Glutamatergic neuron (in vitro differentiated cells): ENCODE measurements around the gene TRAPPC4. TPM values are rescaled to one million over a fixed set of nuclear protein-coding genes. Genes with fewer than 3 reads are reported as not detected.
"Not testable (repeated sequence)": the region's sequence is repeated elsewhere in the genome, so short reads cannot be mapped to it uniquely, and the experiment has no call there.

Source experiments
- DNase-seq: peaks from one replicate; pipeline ENCODE4 v3.0.0; 2022
- H3K27ac Mint-ChIP-seq: one replicate; pipeline ENCODE4 v1.8.0; 2020; ENCODE audit warnings: mild to moderate bottlenecking, mixed read lengths, inconsistent platforms; ENCODE audit not compliant: unreplicated experiment
- H3K27me3 Mint-ChIP-seq: one replicate; pipeline ENCODE4 v1.8.0; 2020; ENCODE audit warnings: mild to moderate bottlenecking, moderate library complexity, mixed read lengths, inconsistent platforms; ENCODE audit not compliant: unreplicated experiment
- H3K36me3 Mint-ChIP-seq: one replicate; pipeline ENCODE4 v1.8.0; 2020; ENCODE audit warnings: mild to moderate bottlenecking, mixed read lengths, inconsistent platforms; ENCODE audit not compliant: unreplicated experiment
- H3K4me1 Mint-ChIP-seq: one replicate; pipeline ENCODE4 v1.8.0; 2020; ENCODE audit warnings: mild to moderate bottlenecking, low read depth, mixed read lengths, inconsistent platforms; ENCODE audit not compliant: unreplicated experiment
- H3K4me3 Mint-ChIP-seq: one replicate; pipeline ENCODE4 v1.8.0; 2020; ENCODE audit warnings: mild to moderate bottlenecking, mixed read lengths, inconsistent platforms; ENCODE audit not compliant: unreplicated experiment
- H3K9me3 Mint-ChIP-seq: one replicate; pipeline ENCODE4 v1.8.0; 2020; ENCODE audit warnings: mild to moderate bottlenecking, moderate library complexity, mixed read lengths, inconsistent platforms; ENCODE audit not compliant: unreplicated experiment
- CTCF ChIP-seq: fragments of 200-600 bp; sonication (generic); IDR thresholded peaks from one replicate; pipeline ENCODE4 v1.5.0; 2021; ENCODE audit not compliant: partially characterized antibody, unreplicated experiment
- total RNA-seq: library from RNA; stranded (reverse); fragmentation: NEBNext Ultra II Directional; extraction: Animal tissue kit (Norgen Biotek cat#: 25700); gene quantifications from one replicate; pipeline ENCODE4 v1.2.1, GENCODE V29; 2021; ENCODE audit not compliant: unreplicated experiment

The TRAPPC4 gene
- total RNA-seq, 1 donor from 2014 or later, result 85.1 TPM

GRCh38 chr11:119034813-119035212 lies 16.2 kb downstream of the TRAPPC4 start:
- TF ChIP-seq CTCF, result no peak
- no peak for DNase-seq
- no peak overlapping the region for H3K4me3 Mint-ChIP-seq
- H3K27me3 Mint-ChIP-seq, result peaks cover 2% of the 10 kb centered on the region
- no peak overlapping the region for H3K27ac Mint-ChIP-seq
- H3K4me1 Mint-ChIP-seq, result peaks cover under 1% of the 10 kb centered on the region
- no peaks in the 10 kb centered on the region for H3K9me3 Mint-ChIP-seq
- no peaks in the 10 kb centered on the region for H3K36me3 Mint-ChIP-seq

- no peak for TF ChIP-seq CTCF
- no peak for DNase-seq
- Mint-ChIP-seq H3K4me3 (no peak overlapping the region), H3K4me1 (no peaks in the 10 kb centered on the region), H3K9me3 (peaks cover 3% of the 10 kb centered on the region), H3K36me3 (no peaks in the 10 kb centered on the region), H3K27me3 (peaks cover 2% of the 10 kb centered on the region), H3K27ac (no peak overlapping the region)
Measured at GRCh38 chr11:119038884-119039283, 20.3 kb downstream of the TRAPPC4 start.

GRCh38 chr11:119039471-119039870 lies 20.9 kb downstream of the TRAPPC4 start:
- H3K4me1 Mint-ChIP-seq, H3K27me3 Mint-ChIP-seq, H3K36me3 Mint-ChIP-seq, DNase-seq, H3K27ac Mint-ChIP-seq, H3K4me3 Mint-ChIP-seq, H3K9me3 Mint-ChIP-seq: not testable (repeated sequence)

- H3K27ac Mint-ChIP-seq, result no peak overlapping the region
- no peaks in the 10 kb centered on the region for H3K36me3 Mint-ChIP-seq
- no peak for DNase-seq
- peaks cover 4% of the 10 kb centered on the region for H3K9me3 Mint-ChIP-seq
- H3K4me1 Mint-ChIP-seq, result no peaks in the 10 kb centered on the region
- no peak for TF ChIP-seq CTCF
- peak overlapping the region; percentile 36 for H3K4me3 Mint-ChIP-seq
- peaks cover 2% of the 10 kb centered on the region for H3K27me3 Mint-ChIP-seq
Measured at GRCh38 chr11:119041821-119042514, 23.4 kb downstream of the TRAPPC4 start.

GRCh38 chr11:119042927-119043326 lies 24.4 kb downstream of the TRAPPC4 start:
- no peak for TF ChIP-seq CTCF
- Mint-ChIP-seq H3K9me3 (peaks cover 7% of the 10 kb centered on the region), H3K27ac (no peak overlapping the region), H3K27me3 (peaks cover 2% of the 10 kb centered on the region), H3K36me3 (no peaks in the 10 kb centered on the region), H3K4me3 (no peak overlapping the region), H3K4me1 (no peaks in the 10 kb centered on the region)
- DNase-seq, result no peak
